Measurements from ENCODE around the gene CCR5AS.
"Not testable (repeated sequence)": the region's sequence is repeated elsewhere in the genome, so short reads cannot be mapped to it uniquely, and the experiment has no call there.

Gene CCR5AS

GRCh38 chr3:46405301-46406019 is 1.4 kb downstream of the CCR5AS start:
- Histone ChIP-seq H3K9me3 (no peaks in the 10 kb centered on the region), H3K4me3 (peak overlapping the region in 1 of 2 donors; percentile 57), H3K27ac (peak overlapping the region; percentile 92 to 97), H3K4me1 (peaks cover 28 to 73% of the 10 kb centered on the region in 2 donors), H3K27me3 (no peaks in the 10 kb centered on the region), H3K36me3 (peaks cover 0 to 20% of the 10 kb centered on the region in 2 donors)
- peak in 2 of 4 donors; percentile 58 to 75 for DNase-seq
- no peak for TF ChIP-seq CTCF (IDR thresholded peaks at IDR 0.05)
- intact Hi-C loops (cut with DNase I) = no loop called here
- peak; percentile 76 for ATAC-seq

DNA sequence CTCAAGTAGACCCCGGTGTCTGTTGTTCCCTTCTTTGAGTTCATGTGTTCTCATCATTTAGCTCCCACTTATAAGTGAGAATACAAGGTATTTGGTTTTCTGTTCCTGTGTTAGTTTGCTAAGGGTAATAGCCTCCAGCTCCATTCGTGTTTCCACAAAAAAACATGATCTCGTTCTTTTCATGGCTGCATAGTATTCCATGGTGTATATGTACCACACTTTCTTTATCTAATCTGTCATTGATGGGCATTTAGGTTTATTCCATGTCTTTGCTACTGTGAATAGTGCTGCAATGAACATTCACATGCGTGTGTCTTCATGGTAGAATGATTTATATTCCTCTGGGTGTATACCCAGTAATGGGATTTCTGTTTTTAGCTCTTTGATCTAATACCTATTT is 4.0 kb downstream of the CCR5AS start:
- H3K27ac ChIP-seq; H3K9me3 ChIP-seq; intact Hi-C loops (cut with DNase I); H3K27me3 ChIP-seq; ATAC-seq; H3K4me3 ChIP-seq; DNase-seq; H3K36me3 ChIP-seq: not testable (repeated sequence)
- H3K4me1 ChIP-seq = peaks cover 38 to 70% of the 10 kb centered on the region in 2 donors

DNA sequence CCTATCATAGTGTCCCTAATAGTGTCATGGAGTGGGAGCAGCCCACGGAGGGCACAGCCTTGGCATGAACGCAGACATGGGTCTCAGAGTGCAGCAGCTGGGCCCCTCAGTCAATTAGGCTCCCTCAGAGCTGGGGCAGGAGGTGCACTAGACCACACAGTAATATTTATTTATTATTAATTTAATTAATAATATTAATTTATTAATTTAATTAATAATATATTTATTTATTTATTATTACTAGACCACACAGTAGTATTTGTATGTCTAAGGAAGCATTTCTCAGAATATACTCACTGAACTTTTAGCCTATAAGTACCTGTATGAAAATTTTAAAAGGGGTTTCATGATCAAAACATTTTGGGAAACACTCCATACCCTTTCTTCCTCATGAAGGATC is 5.3 kb downstream of the CCR5AS start:
- intact Hi-C loops (cut with DNase I) = no loop called here
- H3K27me3 ChIP-seq = no peaks in the 10 kb centered on the region
- H3K4me1 ChIP-seq = peaks cover 41 to 70% of the 10 kb centered on the region in 2 donors
- DNase-seq (peak in 1 of 4 donors; percentile 19), ATAC-seq (no peak)
- no peak overlapping the region for H3K27ac ChIP-seq
- H3K9me3 ChIP-seq = no peaks in the 10 kb centered on the region
- no peaks in the 10 kb centered on the region for H3K36me3 ChIP-seq
- TF ChIP-seq CTCF (IDR thresholded peaks at IDR 0.05) = no peak
- H3K4me3 ChIP-seq = no peak overlapping the region

DNA sequence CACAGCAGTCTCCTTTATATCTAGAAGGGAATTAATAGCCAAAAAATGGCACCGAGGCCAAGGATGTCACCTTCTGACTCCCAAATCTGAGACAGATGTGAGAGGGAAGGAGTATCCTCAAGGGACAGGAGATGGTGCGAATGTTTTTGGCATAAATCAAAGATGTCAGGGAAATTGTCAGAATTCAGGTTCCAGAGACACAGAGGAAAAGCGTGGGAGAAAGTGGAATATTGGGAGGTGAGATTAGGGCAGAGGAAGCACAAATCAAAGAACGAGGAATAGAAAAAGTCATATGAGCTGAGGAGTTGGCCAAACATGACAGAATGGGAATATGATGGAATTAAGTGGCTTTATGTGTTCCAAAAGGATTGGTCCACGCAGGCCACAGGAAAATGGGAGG is 6.0 kb downstream of the CCR5AS start:
- Histone ChIP-seq H3K9me3 (no peaks in the 10 kb centered on the region), H3K4me1 (peaks cover 41 to 70% of the 10 kb centered on the region in 2 donors), H3K27me3 (no peaks in the 10 kb centered on the region), H3K4me3 (no peak overlapping the region), H3K27ac (peak overlapping the region in 1 of 2 donors; percentile 60), H3K36me3 (no peaks in the 10 kb centered on the region)
- intact Hi-C loops (cut with DNase I) = no loop called here
- ATAC-seq = no peak
- TF ChIP-seq CTCF (IDR thresholded peaks at IDR 0.05) = no peak
- DNase-seq = no peak

DNA sequence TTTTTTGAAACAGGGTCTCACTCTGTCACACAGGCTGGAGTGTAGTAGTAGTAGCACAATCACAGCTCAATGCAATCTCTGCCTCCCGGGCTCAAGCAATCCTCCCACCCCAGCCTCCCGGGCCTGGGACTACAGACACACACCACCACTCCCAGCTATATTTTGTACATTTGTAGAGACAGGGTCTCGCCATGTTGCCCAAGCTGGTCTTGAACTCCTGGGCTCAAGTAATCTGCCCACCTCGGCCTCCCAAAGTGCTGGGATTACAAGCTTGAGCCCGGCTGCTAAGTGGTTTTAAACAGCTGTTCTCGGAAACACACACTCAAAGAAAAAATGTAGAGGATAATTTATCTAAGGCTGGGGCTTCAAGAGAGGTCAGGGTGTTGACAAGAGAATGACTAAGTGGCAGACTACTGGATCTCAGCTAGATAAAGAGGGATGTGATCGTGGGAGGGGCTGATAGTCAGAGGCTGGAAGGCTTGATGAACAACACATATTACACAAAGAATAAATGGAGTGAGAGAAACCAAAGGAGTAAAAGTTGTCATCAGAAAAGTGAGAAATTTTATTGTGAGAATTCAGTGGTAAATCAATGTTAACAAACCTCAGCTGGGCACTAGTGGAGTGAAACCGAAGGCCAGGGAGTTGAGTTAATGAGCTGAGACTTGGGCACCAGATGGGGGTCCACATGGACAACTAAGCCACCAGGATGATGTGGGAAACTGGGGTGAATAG is 6.7 kb downstream of the CCR5AS start:
- no peaks in the 10 kb centered on the region for H3K9me3 ChIP-seq
- H3K27me3 ChIP-seq = no peaks in the 10 kb centered on the region
- no peaks in the 10 kb centered on the region for H3K36me3 ChIP-seq
- peaks cover 35 to 70% of the 10 kb centered on the region in 2 donors for H3K4me1 ChIP-seq
- H3K27ac ChIP-seq = peak overlapping the region; percentile 53 to 60
- intact Hi-C loops (cut with DNase I) = no loop called here
- DNase-seq (peak in 3 of 4 donors; percentile 27 to 68 (median 66)), ATAC-seq (peak; percentile 59)
- no peak overlapping the region for H3K4me3 ChIP-seq
- TF ChIP-seq CTCF (IDR thresholded peaks at IDR 0.05) = no peak

Data from left lung (tissue), 4 donors.